AG04450 (cell line): Measurements from ENCODE around the gene LIN52. TPM values are rescaled to one million over a fixed set of nuclear protein-coding genes. Genes with fewer than 3 reads are reported as not detected.

Source experiments
- CTCF ChIA-PET: fragments of 300-600, 350-600 bp; formaldehyde crosslinking; extraction: SDS; loops from one replicate; lab custom pipeline; 2022; ENCODE audit warnings: antibody characterized with exemption, inconsistent platforms; lab: Charles Lee
- POLR2A ChIA-PET: fragments of 350-600 bp; formaldehyde crosslinking; extraction: SDS; loops from one replicate; lab custom pipeline; 2021; ENCODE audit warnings: antibody characterized with exemption, inconsistent platforms; lab: Yijun Ruan, JAX
- DNase-seq: peaks from one replicate; pipeline ENCODE4 v3.0.0-alpha.2; 2011; ENCODE audit warnings: low read depth, low spot score
- H3K27ac ChIP-seq: one replicate; pipeline ENCODE4 v1.5.1; 2012; ENCODE audit warnings: low read depth, low read length, control low read depth
- H3K27me3 ChIP-seq: one replicate; pipeline ENCODE4 v1.6.0; 2012; ENCODE audit warnings: low read length; ENCODE audit not compliant: control insufficient read depth, insufficient read depth
- H3K4me3 ChIP-seq: 2 replicates; pipeline ENCODE4 v1.5.1; 2011; ENCODE audit warnings: mild to moderate bottlenecking, low read depth, low read length, control low read depth
- H3K9me3 ChIP-seq: 2 replicates; pipeline ENCODE4 v1.5.1; 2012; ENCODE audit warnings: low read length; ENCODE audit not compliant: control insufficient read depth, insufficient read depth
- polyA plus RNA-seq: library from polyadenylated mRNA; depleted of rRNA; stranded (reverse); fragments of >200 nt; gene quantifications from 2 replicates; pipeline ENCODE4 v1.2.3, GENCODE V29; 2011
- TF ChIP-seq, protein P1 (sequence below): IDR thresholded peaks from 2 replicates; pipeline ENCODE4 v1.5.1; 2011; ENCODE audit warnings: low read depth, low read length, control low read depth, inconsistent platforms

Gene LIN52
- polyA plus RNA-seq, 1 experiment: 10.6 TPM

DNA sequence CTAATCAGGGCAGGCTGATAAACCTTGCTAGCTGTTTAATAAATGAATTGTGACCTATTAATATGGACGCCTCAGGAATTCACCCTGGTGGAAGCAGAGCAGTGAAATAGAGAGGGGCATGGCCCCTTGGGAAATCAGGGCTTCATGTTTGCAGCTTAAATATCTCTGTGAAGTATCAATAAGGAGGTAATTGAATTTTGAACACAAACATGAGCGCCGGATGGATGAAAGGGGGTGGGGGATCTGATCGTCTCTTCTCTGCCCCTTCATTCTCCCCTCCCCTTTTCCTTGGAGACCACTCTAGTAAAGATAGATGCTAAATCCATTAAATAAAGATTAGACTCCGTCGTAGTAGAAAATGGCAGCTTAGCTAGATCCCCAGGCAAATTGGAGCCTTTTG, 70.5 kb downstream of the LIN52 start:
- TF ChIP-seq, protein P1, sequence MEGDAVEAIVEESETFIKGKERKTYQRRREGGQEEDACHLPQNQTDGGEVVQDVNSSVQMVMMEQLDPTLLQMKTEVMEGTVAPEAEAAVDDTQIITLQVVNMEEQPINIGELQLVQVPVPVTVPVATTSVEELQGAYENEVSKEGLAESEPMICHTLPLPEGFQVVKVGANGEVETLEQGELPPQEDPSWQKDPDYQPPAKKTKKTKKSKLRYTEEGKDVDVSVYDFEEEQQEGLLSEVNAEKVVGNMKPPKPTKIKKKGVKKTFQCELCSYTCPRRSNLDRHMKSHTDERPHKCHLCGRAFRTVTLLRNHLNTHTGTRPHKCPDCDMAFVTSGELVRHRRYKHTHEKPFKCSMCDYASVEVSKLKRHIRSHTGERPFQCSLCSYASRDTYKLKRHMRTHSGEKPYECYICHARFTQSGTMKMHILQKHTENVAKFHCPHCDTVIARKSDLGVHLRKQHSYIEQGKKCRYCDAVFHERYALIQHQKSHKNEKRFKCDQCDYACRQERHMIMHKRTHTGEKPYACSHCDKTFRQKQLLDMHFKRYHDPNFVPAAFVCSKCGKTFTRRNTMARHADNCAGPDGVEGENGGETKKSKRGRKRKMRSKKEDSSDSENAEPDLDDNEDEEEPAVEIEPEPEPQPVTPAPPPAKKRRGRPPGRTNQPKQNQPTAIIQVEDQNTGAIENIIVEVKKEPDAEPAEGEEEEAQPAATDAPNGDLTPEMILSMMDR: no peak
- ChIA-PET CTCF (interaction anchor here (0.7 kb wide), 1 partner anchor 19 kb away, joined by 3 read pairs; no protein-coding TSS in a partner anchor), POLR2A (no interaction called here)
- Histone ChIP-seq H3K4me3 (no peak overlapping the region), H3K27ac (no peak overlapping the region), H3K27me3 (no peaks in the 10 kb centered on the region), H3K9me3 (no peaks in the 10 kb centered on the region)
- no peak for DNase-seq

DNA sequence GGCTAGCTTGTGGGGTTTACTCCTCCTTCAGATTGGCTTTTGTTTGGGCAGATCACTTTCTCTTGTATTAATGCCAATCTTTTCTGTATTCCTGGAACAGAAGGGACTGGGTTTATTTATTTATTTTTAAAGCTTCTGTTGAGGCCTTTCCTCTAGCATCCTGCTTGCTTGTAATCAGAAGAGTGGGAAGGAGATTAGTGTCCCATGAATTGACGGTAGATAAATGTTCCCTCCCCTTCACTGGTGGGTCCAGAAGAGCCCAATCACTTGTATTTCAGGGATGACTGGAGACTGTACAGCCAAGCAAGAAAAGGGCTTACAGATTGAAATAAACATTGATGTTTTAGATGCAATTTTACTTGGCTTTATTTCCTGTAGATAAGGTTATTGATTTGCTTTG, 71.0 kb downstream of the LIN52 start:
- CTCF ChIA-PET: no interaction called here
- DNase-seq: no peak
- Histone ChIP-seq H3K9me3 (no peaks in the 10 kb centered on the region), H3K4me3 (no peak overlapping the region), H3K27ac (no peak overlapping the region), H3K27me3 (no peaks in the 10 kb centered on the region)
- TF ChIP-seq, protein P1: no peak
- POLR2A ChIA-PET: no interaction called here

DNA sequence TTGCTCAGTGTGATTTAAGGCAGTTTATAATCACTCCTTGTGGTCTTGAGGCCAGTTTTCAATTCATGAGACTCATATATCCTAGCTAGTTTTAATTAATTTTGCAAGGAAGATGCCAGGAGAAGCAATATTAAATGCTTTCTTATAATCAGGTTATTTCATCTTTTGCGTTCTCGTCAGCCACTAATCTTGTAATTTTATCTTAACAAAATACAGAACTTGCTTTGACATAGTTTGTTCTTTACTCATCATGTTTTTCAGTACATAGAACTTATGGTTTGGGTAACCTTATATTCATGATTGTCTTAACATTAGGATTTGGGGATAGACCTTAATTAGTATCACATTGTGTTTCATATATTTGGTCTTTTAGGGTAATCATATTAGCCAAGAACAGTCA, 76.0 kb downstream of the LIN52 start:
- Histone ChIP-seq H3K27ac (no peak overlapping the region), H3K27me3 (no peaks in the 10 kb centered on the region), H3K4me3 (no peak overlapping the region), H3K9me3 (no peaks in the 10 kb centered on the region)
- no peak for DNase-seq
- ChIA-PET POLR2A (no interaction called here), CTCF (no interaction called here)
- TF ChIP-seq, protein P1: no peak

GRCh38 chr14:74161526-74162158, 76.9 kb downstream of the LIN52 start:
- ChIA-PET POLR2A (no interaction called here), CTCF (interaction anchor here (0.7 kb wide), 1 partner anchor 57 kb away, joined by 3 read pairs; no protein-coding TSS in a partner anchor)
- H3K4me3 ChIP-seq: no peak overlapping the region
- TF ChIP-seq, protein P1: no peak
- H3K9me3 ChIP-seq: no peaks in the 10 kb centered on the region
- no peaks in the 10 kb centered on the region for H3K27me3 ChIP-seq
- no peak overlapping the region for H3K27ac ChIP-seq
- DNase-seq: no peak

DNA sequence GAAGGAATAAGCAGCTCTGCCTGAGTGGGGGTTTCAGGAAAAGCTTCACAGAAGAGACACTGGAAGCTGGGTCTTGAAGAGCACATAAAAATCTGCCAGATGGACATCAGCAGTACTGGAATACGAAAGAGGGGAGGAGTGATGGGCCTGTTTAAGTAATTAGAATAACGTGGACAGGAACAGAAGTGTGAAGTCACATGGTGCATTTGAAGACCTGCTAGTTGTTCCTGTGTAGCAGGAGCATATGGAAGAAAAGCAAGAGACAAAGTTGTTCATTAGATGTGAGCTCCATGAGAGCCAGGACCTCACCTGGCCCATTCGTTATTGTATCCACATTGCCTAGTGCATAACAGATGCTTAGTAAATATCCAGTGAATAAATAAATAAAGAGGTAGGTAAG, 85.2 kb downstream of the LIN52 start:
- CTCF ChIA-PET: no interaction called here
- Histone ChIP-seq H3K27ac (no peak overlapping the region), H3K4me3 (no peak overlapping the region), H3K9me3 (no peaks in the 10 kb centered on the region), H3K27me3 (no peaks in the 10 kb centered on the region)
- DNase-seq: no peak
- TF ChIP-seq, protein P1: no peak
- POLR2A ChIA-PET: no interaction called here
